ENCODE data around the gene HRH4. TPM values are rescaled to one million over a fixed set of nuclear protein-coding genes. Genes with fewer than 3 reads are reported as not detected.

HRH4 gene
- total RNA-seq (ENCODE audit: low replicate concordance) = 0.24 TPM in 1 of 2 replicates, not detected in the other
- long read RNA-seq = 0 reads

DNA sequence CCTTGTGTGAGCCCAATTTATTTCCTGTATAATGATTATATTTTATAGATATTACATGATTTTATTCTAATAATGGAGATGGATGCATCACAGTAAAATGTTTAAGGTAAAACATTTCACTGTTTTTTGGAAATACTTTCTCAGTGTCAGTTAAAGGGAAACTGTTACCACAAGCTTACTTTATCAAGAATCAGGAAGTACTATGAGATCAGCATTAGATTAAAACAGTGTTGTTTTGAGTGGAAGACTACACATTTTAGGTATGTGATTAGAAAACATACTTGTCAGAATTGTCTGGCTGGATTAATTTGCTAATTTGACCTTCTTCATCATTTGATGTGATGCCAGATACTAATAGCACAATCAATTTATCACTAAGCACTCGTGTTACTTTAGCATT is at the start of gene HRH4:
Gene HRH4 (plus strand): TSS at position 250 of the 400 bp plus-strand sequence. CDS start 92 bp downstream, at position 342.
- H3K36me3 Mint-ChIP-seq = peaks cover 2% of the 10 kb centered on the region
- no peaks in the 10 kb centered on the region for H3K9me3 Mint-ChIP-seq
- H3K27me3 Mint-ChIP-seq = no peaks in the 10 kb centered on the region
- peaks cover 4% of the 10 kb centered on the region for H3K4me1 Mint-ChIP-seq (ENCODE audit: unreplicated experiment)
- no peak for DNase-seq (ENCODE audit: extremely low spot score, unreplicated experiment)
- H3K4me3 Mint-ChIP-seq = no peak within 1 kb of the TSS
- H3K27ac Mint-ChIP-seq = no peak within 1 kb of the TSS
- TF ChIP-seq CTCF (conservative IDR thresholded peaks at IDR 0.05) = no peak

- no peak for TF ChIP-seq CTCF (conservative IDR thresholded peaks at IDR 0.05)
- no peaks in the 10 kb centered on the region for H3K9me3 Mint-ChIP-seq
- DNase-seq (ENCODE audit: extremely low spot score, unreplicated experiment) = no peak
- H3K4me1 Mint-ChIP-seq (ENCODE audit: unreplicated experiment) = no peaks in the 10 kb centered on the region
- no peak overlapping the region for H3K4me3 Mint-ChIP-seq
- H3K27ac Mint-ChIP-seq = no peak overlapping the region
- H3K27me3 Mint-ChIP-seq = peaks cover 3% of the 10 kb centered on the region
- no peaks in the 10 kb centered on the region for H3K36me3 Mint-ChIP-seq
Observed at GRCh38 chr18:24413148-24413547, 47.3 kb upstream of the HRH4 start.

GRCh38 chr18:24414349-24415003 is 46.0 kb upstream of the HRH4 start:
- Mint-ChIP-seq H3K4me1 (ENCODE audit: unreplicated experiment) (no peaks in the 10 kb centered on the region), H3K4me3 (no peak overlapping the region), H3K27me3 (peaks cover 3% of the 10 kb centered on the region), H3K36me3 (no peaks in the 10 kb centered on the region), H3K27ac (no peak overlapping the region), H3K9me3 (no peaks in the 10 kb centered on the region)
- DNase-seq (ENCODE audit: extremely low spot score, unreplicated experiment) = no peak
- no peak for TF ChIP-seq CTCF (conservative IDR thresholded peaks at IDR 0.05)

GRCh38 chr18:24417480-24417879 is 43.0 kb upstream of the HRH4 start:
- H3K36me3 Mint-ChIP-seq = no peaks in the 10 kb centered on the region
- peaks cover 13% of the 10 kb centered on the region for H3K27me3 Mint-ChIP-seq
- H3K9me3 Mint-ChIP-seq = no peaks in the 10 kb centered on the region
- no peak overlapping the region for H3K27ac Mint-ChIP-seq
- no peak for TF ChIP-seq CTCF (conservative IDR thresholded peaks at IDR 0.05)
- no peak overlapping the region for H3K4me3 Mint-ChIP-seq
- no peaks in the 10 kb centered on the region for H3K4me1 Mint-ChIP-seq (ENCODE audit: unreplicated experiment)
- no peak for DNase-seq (ENCODE audit: extremely low spot score, unreplicated experiment)

DNA sequence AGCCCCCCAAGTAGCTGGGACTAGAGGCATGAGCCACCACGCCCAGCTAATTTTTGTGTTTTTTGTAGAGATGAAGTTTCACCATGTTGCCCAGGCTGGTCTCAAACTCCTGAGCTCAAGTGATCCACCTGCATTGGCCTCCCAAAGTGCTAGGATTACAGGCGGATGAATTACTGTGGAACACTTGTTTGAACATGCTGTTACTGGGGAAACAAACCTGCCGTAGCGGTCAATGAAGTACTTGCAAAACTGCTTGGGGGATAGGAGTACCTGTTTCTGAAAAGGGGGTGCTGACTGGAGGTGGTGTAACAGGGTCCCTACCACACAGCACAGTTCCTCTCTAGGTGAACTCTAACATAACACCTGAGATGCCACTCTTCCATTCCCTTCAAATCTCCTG is 39.9 kb upstream of the HRH4 start:
- DNase-seq (ENCODE audit: extremely low spot score, unreplicated experiment) = no peak
- no peaks in the 10 kb centered on the region for H3K36me3 Mint-ChIP-seq
- H3K27me3 Mint-ChIP-seq = peaks cover 25% of the 10 kb centered on the region
- TF ChIP-seq CTCF (conservative IDR thresholded peaks at IDR 0.05) = no peak
- no peak overlapping the region for H3K4me3 Mint-ChIP-seq
- H3K27ac Mint-ChIP-seq = no peak overlapping the region
- no peaks in the 10 kb centered on the region for H3K4me1 Mint-ChIP-seq (ENCODE audit: unreplicated experiment)
- no peaks in the 10 kb centered on the region for H3K9me3 Mint-ChIP-seq
